Measurements from ENCODE around the gene TOX3. TPM values are rescaled to one million over a fixed set of nuclear protein-coding genes. Genes with fewer than 3 reads are reported as not detected.

Gene TOX3
- total RNA-seq, 6 donors from 2014 or later, result 0.61 to 22.0 (median 4.9) TPM

DNA sequence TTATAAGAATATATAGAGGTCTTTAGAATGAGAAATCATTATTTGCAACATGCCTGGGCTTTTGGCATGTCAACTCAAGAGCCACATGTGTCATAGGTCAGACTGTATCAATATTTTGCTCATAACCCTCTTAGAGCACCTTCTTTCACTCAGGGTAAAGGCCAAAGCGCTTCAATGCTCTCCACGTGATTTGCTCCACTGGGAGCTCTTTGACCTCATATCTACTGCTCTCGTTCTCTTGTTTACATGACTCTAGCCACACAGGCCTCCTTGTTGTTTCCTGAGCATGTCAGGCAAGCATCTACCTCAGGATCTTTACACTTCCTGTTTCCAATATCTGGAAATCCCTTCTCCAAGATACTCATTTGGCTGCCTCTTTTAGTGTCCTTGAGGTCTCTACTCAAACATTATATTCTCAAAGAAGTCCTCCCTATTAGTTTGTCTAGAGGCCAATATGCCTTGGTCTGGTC, 148.4 kb downstream of the TOX3 start:
- H3K27ac ChIP-seq, result no peak overlapping the region
- H3K27me3 ChIP-seq, result no peaks in the 10 kb centered on the region
- H3K4me1 ChIP-seq, result no peaks in the 10 kb centered on the region
- H3K36me3 ChIP-seq, result no peaks in the 10 kb centered on the region
- 46 to 53% methylated on average over 3 of the region's 3 CpGs for WGBS, 2 donors
- H3K4me3 ChIP-seq, result no peak overlapping the region
- DNase-seq, result no peak
- no peaks in the 10 kb centered on the region for H3K9me3 ChIP-seq
- ATAC-seq (ENCODE audit: low FRiP score in 2 of 2), result no peak
- TF ChIP-seq POLR2AphosphoS5 (IDR thresholded peaks at IDR 0.05) (no peak), EP300 (IDR thresholded peaks at IDR 0.05) (no peak), POLR2A (IDR thresholded peaks at IDR 0.05) (no peak)
- TF ChIP-seq, protein P1, sequence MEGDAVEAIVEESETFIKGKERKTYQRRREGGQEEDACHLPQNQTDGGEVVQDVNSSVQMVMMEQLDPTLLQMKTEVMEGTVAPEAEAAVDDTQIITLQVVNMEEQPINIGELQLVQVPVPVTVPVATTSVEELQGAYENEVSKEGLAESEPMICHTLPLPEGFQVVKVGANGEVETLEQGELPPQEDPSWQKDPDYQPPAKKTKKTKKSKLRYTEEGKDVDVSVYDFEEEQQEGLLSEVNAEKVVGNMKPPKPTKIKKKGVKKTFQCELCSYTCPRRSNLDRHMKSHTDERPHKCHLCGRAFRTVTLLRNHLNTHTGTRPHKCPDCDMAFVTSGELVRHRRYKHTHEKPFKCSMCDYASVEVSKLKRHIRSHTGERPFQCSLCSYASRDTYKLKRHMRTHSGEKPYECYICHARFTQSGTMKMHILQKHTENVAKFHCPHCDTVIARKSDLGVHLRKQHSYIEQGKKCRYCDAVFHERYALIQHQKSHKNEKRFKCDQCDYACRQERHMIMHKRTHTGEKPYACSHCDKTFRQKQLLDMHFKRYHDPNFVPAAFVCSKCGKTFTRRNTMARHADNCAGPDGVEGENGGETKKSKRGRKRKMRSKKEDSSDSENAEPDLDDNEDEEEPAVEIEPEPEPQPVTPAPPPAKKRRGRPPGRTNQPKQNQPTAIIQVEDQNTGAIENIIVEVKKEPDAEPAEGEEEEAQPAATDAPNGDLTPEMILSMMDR (IDR thresholded peaks at IDR 0.05), result no peak

DNA sequence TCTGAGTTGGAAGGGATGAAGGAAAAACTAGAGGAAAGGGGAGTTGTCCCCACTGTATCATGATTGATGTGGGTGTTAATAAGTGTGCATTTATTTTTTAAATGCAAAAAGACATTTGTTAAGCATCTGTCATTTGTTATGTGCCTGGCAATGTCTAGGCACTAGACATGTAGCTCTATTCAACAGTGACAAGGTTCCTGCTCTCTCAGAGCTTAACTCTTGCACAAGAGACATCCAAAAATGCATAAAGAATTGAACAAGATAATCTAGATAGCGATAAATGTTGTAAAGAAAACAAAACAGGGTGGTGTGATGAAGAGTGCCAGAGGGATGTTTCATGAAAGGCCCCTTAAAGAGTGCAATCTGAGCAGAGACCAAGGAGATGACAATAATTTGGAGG, 148.9 kb downstream of the TOX3 start:
- DNase-seq (no peak), ATAC-seq (ENCODE audit: low FRiP score in 2 of 2) (no peak)
- Histone ChIP-seq H3K27me3 (no peaks in the 10 kb centered on the region), H3K4me3 (no peak overlapping the region), H3K9me3 (no peaks in the 10 kb centered on the region), H3K27ac (no peak overlapping the region), H3K36me3 (no peaks in the 10 kb centered on the region), H3K4me1 (no peaks in the 10 kb centered on the region)
- WGBS, 2 donors, result 68 to 76% methylated on average over 1 of the region's 1 CpG
- TF ChIP-seq EP300 (IDR thresholded peaks at IDR 0.05) (no peak), POLR2A (IDR thresholded peaks at IDR 0.05) (no peak), POLR2AphosphoS5 (IDR thresholded peaks at IDR 0.05) (no peak)
- TF ChIP-seq, protein P1 (IDR thresholded peaks at IDR 0.05), result no peak

DNA sequence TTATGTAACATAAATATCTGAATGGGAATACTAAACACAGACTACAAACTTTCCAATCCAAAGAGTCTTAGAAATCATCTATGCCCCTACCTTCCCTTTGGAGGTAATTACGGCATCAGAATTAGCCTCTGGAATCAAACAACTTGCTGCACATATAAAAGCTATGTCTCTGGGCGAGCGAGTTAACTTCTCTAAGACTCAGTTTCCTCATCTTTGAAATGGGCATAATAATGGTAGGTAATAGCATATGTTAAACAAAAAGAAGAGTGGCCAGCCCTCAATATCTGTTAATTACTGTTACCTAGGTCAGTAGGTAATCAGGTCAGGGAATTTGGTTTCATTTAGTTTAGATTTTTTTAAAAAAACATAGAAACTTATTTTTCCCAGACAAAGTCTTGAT, 153.5 kb downstream of the TOX3 start:
- no peaks in the 10 kb centered on the region for H3K9me3 ChIP-seq
- 81 to 90% methylated on average over 3 of the region's 3 CpGs for WGBS, 2 donors
- H3K4me1 ChIP-seq, result no peaks in the 10 kb centered on the region
- no peak for ATAC-seq (ENCODE audit: low FRiP score in 2 of 2)
- no peaks in the 10 kb centered on the region for H3K36me3 ChIP-seq
- no peak overlapping the region for H3K4me3 ChIP-seq
- no peak for DNase-seq
- H3K27ac ChIP-seq, result no peak overlapping the region
- no peaks in the 10 kb centered on the region for H3K27me3 ChIP-seq
- TF ChIP-seq EP300 (IDR thresholded peaks at IDR 0.05) (no peak), POLR2AphosphoS5 (IDR thresholded peaks at IDR 0.05) (no peak), POLR2A (IDR thresholded peaks at IDR 0.05) (no peak)
- TF ChIP-seq, protein P1 (IDR thresholded peaks at IDR 0.05), result no peak

DNA sequence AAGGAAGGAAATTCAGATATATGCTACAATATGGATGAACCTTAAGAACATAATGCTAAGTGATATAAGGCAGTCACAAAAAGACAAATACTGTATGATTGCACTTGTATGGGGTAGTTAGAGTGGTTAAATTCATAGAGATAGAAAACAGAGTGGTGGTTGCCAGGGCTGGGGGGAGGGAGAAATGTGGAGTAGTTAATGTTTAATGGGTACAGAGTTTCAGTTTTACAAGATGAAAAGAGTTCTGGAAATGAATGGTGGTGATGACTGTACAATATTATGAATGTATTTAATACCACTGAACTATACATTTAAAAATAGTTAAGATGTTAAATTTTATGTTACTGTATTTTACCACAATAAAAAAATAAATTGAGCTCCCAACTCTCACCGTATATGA, 157.9 kb downstream of the TOX3 start:
- DNase-seq, result no peak

More for the DNA sequence above, 157.9 kb downstream of the TOX3 start:
- H3K27ac ChIP-seq, result no peak overlapping the region
- 86 to 87% methylated on average over 1 of the region's 1 CpG for WGBS, 2 donors
- no peak overlapping the region for H3K4me3 ChIP-seq
- TF ChIP-seq, protein P1 (IDR thresholded peaks at IDR 0.05), result no peak
- TF ChIP-seq EP300 (IDR thresholded peaks at IDR 0.05) (no peak), POLR2AphosphoS5 (IDR thresholded peaks at IDR 0.05) (no peak), POLR2A (IDR thresholded peaks at IDR 0.05) (no peak)
- no peaks in the 10 kb centered on the region for H3K36me3 ChIP-seq
- H3K27me3 ChIP-seq, result no peaks in the 10 kb centered on the region
- H3K4me1 ChIP-seq, result no peaks in the 10 kb centered on the region
- no peak for ATAC-seq (ENCODE audit: low FRiP score in 2 of 2)
- no peaks in the 10 kb centered on the region for H3K9me3 ChIP-seq

All from upper lobe of left lung (tissue), 6 donors.